Adipose tissue (tissue), 3 donors: Measurements from ENCODE around the gene B3GNT9. TPM values are rescaled to one million over a fixed set of nuclear protein-coding genes. Genes with fewer than 3 reads are reported as not detected.

ENCODE experiments used
- H3K27ac ChIP-seq: one replicate; pipeline ENCODE4 v1.5.1; 2013; ENCODE audit warnings: low read depth, low read length
- WGBS, 3 donors: extraction: QIAGEN DNeasy Blood & Tissue Kit; methylation state at CpG; one replicate each; pipeline ENCODE4 v1.1.7; 2013; 5-methylcytosine and 5-hydroxymethylcytosine counted together
- polyA plus RNA-seq, 3 donors: library from polyadenylated mRNA; stranded (reverse); fragments of 200-250 nt; gene quantifications; one replicate each; pipeline ENCODE4 v1.2.3, GENCODE V29; 2013
- donor health status: healthy with polysubstance abuse.
- donor health status: Bipolar disorder and iron deficiency.
- donor health status: healthy.

B3GNT9 gene
- 1 to 10 TPM; 2.5 to 6.7 (median 5.0) TPM for polyA plus RNA-seq

DNA sequence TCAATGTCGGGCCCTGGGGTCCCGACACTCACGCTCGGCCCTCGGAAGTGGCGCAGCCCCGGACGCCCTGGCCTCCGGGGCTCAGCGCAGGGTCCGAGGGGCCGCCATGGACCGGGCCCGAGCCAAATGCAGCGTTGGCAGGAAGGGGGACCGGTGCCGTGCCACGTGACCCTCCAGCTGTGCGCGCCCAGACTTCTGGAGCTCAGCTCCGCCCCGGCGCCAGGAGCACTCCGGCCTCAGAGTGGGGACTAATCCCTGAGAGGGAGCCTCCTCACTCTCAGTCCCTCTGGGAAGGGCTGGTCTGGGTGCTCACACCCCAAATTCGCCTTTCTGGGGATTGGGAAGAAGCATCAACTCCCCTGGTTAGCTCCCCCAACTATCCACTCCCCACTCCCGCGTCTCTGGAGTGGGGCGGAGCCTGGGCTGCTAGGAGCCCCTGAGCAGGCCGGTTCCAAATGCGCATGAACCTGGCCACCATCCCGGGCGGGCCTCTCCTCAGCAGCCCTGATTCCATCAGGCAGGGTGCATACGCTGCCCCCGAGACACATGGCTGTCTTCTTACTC lies at the start of gene B3GNT9:
TSS of gene B3GNT9 (minus strand) at position 166 of the 564 bp plus-strand sequence. CDS start 513 bp downstream, outside the sequence.
- 1 to 3% (median 1%) methylated on average over 34 of the region's 34 CpGs for WGBS, 3 donors

GRCh38 chr16:67200491-67200890 lies 49.7 kb upstream of the B3GNT9 start:
- 86 to 100% (median 96%) methylated on average over 8 of the region's 8 CpGs for WGBS, 3 donors
- H3K27ac ChIP-seq = no peak overlapping the region

More for the DNA sequence above, at the start of gene B3GNT9:
- no peak within 1 kb of the TSS for H3K27ac ChIP-seq

DNA sequence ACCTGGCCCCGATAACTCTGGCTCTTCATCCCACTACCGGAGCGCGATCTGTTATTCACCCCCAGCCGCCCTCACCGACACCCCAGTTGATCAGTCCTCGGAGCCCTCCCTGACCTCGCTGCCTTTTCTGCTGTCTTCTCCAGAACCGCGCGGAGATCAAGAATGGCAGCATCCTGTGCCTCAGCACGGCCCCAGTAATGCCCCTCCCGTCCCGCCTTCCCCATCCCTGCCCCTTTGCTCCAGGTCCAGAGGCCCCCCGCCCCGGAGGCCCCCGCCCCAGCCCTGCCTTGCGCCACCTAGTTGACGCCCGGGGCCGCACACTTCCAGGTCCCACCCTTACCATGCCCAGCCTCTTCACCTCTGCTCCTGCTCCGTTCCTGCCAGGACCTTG lies 49.0 kb upstream of the B3GNT9 start:
- no peak overlapping the region for H3K27ac ChIP-seq
- 19 to 63% (median 52%) methylated on average over 16 to 22 of the region's 22 CpGs for WGBS, 3 donors

GRCh38 chr16:67199011-67199807 lies 48.4 kb upstream of the B3GNT9 start, which contains the start of gene ELMO3:
Gene ELMO3 (plus strand): TSS chr16:67199131. CDS start chr16:67199327, 196 bp downstream.
- no peak within 1 kb of the TSS for H3K27ac ChIP-seq
- 24 to 67% (median 57%) methylated on average over 58 to 61 of the region's 61 CpGs for WGBS, 3 donors

DNA sequence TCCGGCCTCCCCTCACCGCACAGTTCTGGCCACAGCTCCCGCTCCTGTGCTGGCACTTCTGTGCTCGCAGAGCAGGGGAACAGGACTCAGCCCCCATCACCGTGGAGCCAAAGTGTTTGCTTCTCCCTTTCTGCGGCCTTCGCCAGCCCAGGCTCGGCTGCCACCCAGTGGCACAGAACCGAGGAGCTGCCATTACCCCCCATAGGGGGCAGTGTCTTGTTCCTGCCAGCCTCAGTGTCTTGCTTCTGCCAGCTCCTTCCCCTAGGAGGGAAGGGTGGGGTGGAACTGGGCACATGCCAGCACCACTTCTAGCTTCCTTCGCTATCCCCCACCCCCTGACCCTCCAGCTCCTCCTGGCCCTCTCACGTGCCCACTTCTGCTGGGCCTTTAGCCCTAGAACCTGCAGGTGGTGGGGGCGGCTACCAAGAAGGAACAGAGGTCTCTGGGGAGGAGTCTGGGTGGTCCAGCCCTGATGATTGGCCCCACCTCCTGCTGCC lies 47.5 kb upstream of the B3GNT9 start:
- no peak overlapping the region for H3K27ac ChIP-seq
- 51 to 58% (median 51%) methylated on average over 8 to 12 of the region's 12 CpGs for WGBS, 3 donors

DNA sequence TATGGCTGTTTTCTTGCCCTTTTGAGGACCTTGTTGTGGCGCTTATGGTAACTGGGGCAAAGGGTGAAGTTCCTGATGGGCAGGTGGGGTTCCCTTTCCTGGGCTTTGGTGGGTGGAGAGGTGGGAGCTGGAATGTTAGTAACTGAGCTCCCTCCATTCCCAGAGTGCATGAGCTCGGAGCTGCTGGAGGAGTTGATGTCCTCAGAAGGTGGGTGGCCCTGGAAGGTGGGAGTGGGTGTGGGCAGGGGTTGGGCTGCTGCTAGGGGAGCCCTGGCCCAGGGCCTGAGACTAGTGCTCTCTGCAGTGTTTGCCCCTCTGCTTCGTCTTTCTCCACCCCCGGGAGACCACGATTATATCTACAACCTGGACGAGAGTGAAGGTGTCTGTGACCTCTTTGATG lies 46.9 kb upstream of the B3GNT9 start:
- 60 to 74% (median 73%) methylated on average over 6 of the region's 6 CpGs for WGBS, 3 donors
- no peak overlapping the region for H3K27ac ChIP-seq

DNA sequence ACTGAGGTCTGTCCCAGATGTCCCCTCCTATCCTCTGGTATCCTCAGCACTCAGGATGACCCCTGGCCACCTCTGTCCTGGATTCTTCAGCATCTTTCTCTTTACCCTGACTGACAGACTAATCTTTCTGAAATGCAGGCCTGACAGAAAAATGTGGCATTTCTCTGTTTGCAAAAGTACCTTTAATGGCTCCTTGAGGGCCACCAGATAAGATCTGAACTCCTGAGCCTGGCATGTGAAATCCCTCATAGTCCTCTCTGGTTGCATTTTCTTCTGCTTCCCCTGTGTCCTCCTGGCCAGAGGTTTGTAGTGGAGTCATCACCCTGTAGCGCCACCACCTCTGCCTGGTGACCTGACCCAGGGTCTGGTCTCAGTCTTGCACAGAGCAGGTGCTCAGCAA lies 46.1 kb upstream of the B3GNT9 start:
- no peak overlapping the region for H3K27ac ChIP-seq
- WGBS, 3 donors = 88 to 100% (median 95%) methylated on average over 1 of the region's 1 CpG

DNA sequence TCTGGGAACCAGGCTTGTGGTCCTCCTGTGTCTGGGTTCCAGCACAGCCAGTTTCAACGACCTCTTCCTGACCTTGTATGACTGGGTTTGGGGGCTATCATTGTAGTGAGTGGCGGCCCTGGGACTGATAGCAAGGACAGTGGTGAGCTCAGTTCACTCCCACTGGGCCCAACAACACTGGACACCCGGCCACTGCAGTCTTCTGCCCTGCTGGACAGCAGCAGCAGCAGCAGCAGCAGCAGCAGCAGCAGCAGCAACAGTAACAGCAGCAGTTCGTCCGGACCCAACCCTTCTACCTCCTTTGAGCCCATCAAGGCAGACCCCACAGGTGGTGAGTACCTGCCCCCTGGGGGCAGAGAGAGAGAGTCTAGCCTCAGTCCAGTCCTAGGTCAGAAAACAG lies 44.9 kb upstream of the B3GNT9 start:
- no peak overlapping the region for H3K27ac ChIP-seq
- WGBS, 3 donors = 84 to 86% (median 85%) methylated on average over 5 of the region's 5 CpGs

- WGBS, 3 donors = 88 to 92% (median 92%) methylated on average over 6 of the region's 6 CpGs
- no peak overlapping the region for H3K27ac ChIP-seq
These were observed 43.5 kb upstream of the B3GNT9 start for GRCh38 chr16:67194260-67194659.

GRCh38 chr16:67193536-67193935 lies 42.7 kb upstream of the B3GNT9 start:
- no peak overlapping the region for H3K27ac ChIP-seq

- H3K27ac ChIP-seq = no peak overlapping the region
- WGBS, 3 donors = 19 to 25% (median 25%) methylated on average over 17 of the region's 17 CpGs
These were observed 42.1 kb upstream of the B3GNT9 start for GRCh38 chr16:67192781-67193361.

DNA sequence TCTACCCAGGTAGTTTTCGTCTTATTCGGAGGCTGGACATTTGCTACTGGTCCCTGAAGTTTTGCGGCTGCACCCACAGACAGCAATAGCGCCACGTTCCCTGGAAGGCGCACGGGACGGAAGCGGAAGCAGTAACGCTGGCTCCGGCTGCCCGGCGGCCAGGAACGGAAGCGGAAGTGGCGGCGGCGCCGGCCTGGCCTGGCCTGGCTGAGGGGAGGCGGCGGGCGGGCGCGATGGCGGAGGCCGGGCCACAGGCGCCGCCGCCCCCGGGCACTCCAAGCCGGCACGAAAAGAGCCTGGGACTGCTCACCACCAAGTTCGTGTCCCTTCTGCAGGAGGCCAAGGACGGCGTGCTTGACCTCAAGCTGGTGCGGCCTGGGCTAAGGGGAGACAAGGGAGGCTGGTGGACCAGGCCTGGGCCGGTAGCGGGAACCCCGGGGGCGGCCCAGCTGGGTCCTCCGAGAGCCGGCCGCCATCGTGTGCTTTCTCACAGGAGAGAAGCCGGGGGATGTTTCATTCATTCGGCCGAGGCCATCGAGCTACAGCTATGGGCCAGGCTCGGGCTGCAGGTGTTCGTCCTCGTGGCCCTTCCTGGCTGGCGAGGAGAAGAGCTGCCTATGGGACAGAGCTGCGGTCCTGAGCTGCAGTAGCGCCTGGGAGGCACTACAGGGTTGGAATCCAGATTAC lies 41.3 kb upstream of the B3GNT9 start, which contains the start of gene E2F4:
TSS of gene E2F4 (plus strand) at position 161 of the 687 bp plus-strand sequence. CDS start at position 234, 73 bp downstream.
- no peak within 1 kb of the TSS for H3K27ac ChIP-seq
- 0% methylated on average over 54 of the region's 54 CpGs for WGBS, 3 donors

DNA sequence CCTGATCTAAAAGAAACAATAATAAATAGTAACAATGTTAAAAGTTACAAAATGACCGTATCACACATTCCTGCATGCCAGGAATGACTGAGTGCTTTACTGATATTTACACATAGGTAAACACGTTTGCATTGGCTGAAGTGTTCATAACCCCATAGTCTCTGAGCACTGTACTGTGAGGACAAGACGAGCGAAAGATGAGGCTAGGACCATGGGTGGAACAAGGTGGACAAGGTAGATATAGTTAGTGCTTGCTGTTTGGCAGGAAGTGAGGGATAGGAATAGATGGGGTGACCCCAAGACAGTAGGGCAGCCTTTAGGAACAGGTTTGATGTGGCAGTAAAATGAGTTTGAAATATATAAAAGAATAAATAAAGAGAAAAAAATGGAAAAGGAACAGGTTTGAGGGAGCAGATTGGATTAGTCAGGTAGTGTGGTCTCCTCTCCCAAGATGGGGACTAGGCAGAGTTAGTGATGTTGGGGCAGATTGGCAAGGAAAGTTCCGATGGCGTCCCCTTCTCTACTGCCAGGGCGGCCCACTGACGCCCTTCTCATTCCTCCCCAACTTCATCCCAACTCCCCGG lies 40.7 kb upstream of the B3GNT9 start:
- WGBS, 3 donors = 18 to 26% (median 22%) methylated on average over 9 of the region's 9 CpGs
- H3K27ac ChIP-seq = no peak overlapping the region

- H3K27ac ChIP-seq = no peak overlapping the region
- 70 to 81% (median 75%) methylated on average over 13 of the region's 13 CpGs for WGBS, 3 donors
These were observed 39.9 kb upstream of the B3GNT9 start for GRCh38 chr16:67190448-67191399.

DNA sequence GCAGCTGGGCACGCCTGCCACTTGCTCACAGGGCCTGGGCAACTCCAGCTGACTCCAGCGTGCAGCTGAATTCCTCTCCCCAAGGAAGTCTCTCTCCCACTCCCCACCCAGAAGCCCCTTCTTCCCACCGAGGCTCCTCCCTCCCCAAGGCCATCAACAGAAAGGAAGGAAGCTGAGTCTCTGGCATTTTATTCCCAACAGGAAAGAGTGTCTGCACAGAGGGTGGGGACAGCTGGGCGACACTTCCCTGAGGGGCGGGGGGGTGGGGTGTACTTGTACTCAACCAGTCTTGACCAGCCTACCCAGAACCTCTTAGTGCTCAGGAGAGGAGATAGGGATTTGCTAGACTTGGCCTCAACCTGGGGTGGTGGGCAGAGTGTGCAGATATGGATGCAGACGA lies 39.2 kb upstream of the B3GNT9 start, which contains the start of gene EXOC3L1:
TSS of gene EXOC3L1 (minus strand) at position 96 of the 400 bp plus-strand sequence. CDS start 460 bp downstream, outside the sequence.
- 31 to 40% (median 39%) methylated on average over 6 of the region's 6 CpGs for WGBS, 3 donors
- H3K27ac ChIP-seq = no peak within 1 kb of the TSS

- 90 to 93% (median 91%) methylated on average over 12 to 15 of the region's 15 CpGs for WGBS, 3 donors
- H3K27ac ChIP-seq = no peak overlapping the region
These were observed 38.0 kb upstream of the B3GNT9 start for GRCh38 chr16:67188798-67189197.

DNA sequence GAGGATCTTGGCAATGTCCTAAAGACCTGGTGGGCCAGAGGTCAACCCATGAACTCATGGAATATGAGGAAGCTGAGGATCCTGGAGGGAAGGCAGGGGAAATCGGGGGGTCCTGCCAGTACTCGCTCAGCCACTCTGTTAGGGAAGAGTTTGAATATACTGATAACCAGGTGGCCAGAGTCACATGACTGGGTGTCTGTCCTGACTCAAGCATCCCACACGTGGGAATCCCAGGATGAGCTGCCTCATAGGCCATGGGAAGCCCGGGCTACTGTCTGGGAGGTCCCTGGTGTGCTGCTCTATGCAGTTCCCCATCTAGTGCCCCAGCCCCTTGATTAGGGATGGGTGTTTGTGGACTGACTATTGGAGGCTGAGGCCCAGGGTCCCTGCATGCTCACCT lies 37.5 kb upstream of the B3GNT9 start:
- H3K27ac ChIP-seq = no peak overlapping the region
- WGBS, 3 donors = 73 to 85% (median 77%) methylated on average over 4 of the region's 4 CpGs
